Measurements from ENCODE around the gene SHC2.
"Not testable (repeated sequence)": the region's sequence is repeated elsewhere in the genome, so short reads cannot be mapped to it uniquely, and the experiment has no call there.

The SHC2 gene

DNA sequence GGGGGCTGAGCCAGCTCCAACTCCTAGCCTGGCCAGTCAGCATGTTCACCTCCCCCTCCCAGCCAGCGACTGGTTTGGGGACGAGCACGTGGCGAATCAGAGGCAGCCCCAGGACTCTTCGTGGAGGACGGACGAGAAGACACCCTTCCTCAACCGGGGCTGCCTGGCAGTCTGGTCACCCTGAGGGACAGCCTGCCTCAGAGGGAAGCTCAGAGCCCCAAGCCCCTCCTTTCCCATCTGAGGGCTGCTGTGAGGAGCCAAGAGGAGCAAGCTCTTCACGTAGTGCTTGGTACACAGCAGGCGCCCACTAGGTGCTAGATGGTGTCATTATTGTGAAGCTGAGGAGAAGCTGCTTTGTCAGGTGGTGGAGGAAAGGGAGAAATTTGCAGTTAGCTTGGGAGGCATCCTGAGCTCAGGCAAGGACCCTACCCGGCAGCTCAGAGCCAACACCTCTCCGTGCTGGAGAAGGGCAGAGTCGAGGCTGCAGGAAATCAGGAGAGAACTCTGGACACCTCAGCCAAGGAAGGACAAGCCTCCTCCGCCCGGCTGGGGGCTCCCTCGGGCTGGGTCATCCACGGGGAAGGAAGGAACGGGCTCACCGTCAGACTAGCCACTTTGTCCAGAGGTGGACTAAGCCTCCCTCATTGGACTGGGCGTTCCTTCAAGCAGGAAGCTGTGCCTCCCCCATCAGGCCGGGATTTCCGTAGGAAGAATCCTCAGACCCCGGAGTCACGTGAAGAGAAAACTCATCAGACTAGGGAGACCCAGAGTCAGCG, 37.0 kb downstream of the SHC2 start:
- no peak for DNase-seq (ENCODE audit: low read depth)

DNA sequence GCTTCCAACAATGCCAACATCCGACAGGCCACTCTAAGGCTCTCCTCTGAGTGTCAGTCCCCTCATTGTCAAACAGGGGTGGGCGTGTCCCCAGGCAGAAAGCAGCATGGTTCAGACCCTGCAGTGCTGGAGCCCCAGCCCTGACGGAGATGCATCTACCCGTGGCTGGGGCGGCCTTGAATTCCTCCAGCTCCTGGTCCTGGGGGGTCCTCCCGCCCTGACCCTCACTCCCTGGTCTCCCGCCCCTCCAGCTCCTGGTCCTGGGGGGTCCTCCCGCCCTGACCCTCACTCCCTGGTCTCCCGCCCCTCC, 38.0 kb downstream of the SHC2 start:
- not testable (repeated sequence) for DNase-seq (ENCODE audit: low read depth)

DNA sequence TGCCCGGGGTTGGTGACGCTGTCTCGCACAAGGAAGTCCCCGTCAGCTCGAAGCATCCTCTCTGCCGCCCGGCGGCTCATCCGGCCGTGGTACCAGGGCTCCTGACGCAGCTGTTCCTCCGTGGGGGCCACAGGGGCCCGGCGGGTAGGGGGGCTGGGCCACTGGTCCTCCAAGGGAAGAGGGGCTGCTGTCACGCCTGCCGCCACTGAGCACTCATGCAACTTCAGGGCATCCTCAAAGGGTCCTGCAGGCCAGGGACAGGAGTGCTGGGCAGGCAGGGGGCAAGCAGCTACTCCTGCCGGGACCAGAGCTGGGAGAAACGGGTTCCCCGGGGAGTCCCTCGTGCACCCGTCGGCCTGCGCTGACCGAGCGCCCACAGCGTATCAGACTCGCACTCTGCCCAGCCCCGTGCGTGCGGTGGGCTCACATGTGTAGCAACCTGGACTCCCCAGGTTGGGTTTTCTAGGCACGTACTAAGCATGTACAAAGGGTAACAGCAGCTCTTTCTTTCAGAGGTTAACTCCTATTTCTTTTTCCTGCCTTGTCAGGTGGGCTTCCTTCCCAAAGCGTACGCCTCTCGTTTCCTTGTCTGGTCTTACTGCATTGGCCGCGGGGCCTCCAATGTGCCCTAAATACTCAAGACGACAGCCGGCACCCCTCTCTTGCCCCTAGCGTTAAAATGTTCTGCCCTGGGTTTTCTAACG, 38.5 kb downstream of the SHC2 start:
- no peak for DNase-seq (ENCODE audit: low read depth)

- no peak for DNase-seq (ENCODE audit: low read depth)
Measured at GRCh38 chr19:419721-420515, 40.9 kb downstream of the SHC2 start.

GRCh38 chr19:418761-419671, 41.8 kb downstream of the SHC2 start:
- DNase-seq (ENCODE audit: low read depth), result no peak

DNA sequence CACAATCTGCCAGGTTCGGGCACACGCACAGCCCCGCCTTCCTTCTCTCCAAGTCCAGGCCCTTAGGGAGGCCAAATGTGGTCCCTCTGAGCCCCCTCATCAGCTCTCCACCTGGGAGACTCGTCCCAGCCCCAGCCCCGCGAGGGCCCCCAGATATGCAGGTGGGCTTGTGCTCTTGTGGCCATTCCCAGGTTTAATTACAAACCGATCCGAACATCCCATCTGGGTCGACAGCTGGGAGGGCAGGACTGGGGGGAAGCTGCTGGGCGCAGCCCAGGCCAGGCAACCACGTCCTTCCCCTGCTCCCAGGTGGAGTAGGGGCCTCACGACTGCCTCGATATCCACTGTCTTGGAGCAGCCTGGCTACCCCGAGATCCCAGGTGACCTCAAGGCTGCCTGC, 44.4 kb downstream of the SHC2 start:
- no peak for DNase-seq (ENCODE audit: low read depth)

GRCh38 chr19:415292-415691, 45.5 kb downstream of the SHC2 start:
- no peak for DNase-seq (ENCODE audit: low read depth)

DNA sequence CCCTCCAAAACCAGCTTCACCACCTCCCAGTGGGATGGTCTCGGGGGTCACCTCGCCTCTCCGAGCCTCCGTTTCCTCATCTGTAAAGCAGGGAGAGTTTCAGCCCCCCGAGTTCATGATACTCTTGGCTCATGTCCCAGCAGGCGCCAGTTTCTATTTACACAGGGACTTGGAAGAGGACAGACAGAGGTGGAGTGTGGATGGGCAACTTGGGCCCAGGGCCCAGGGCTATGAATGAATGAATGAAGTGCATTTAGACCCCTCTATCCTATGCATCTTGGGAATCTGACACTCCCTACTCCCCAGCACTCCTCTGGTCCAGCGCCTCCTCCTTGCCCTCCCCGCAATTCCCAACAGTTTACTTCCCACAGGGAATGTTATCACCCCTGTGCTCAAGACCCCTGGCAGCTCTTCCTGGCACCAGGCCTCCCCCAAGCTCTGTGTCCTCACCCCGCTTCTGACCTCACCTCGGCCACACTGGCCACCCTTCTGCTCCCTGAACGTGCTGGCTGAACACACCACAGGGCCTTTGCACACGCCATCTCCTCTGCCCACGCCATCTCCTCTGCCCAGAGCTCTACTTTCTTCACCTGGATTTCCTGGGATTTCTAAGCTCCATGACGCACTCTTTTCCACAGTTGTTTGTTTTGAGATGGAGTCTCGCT, 46.9 kb downstream of the SHC2 start:
- no peak for DNase-seq (ENCODE audit: low read depth)

- no peak for DNase-seq (ENCODE audit: low read depth)
Measured at GRCh38 chr19:412356-413355, 48.2 kb downstream of the SHC2 start.

- DNase-seq (ENCODE audit: low read depth), result no peak
Measured at GRCh38 chr19:411723-412355, 49.0 kb downstream of the SHC2 start.

- DNase-seq (ENCODE audit: low read depth), result not testable (repeated sequence)
Measured at GRCh38 chr19:411121-411722, 49.6 kb downstream of the SHC2 start.

GRCh38 chr19:410243-410781, 50.5 kb downstream of the SHC2 start:
- no peak for DNase-seq (ENCODE audit: low read depth)

DNA sequence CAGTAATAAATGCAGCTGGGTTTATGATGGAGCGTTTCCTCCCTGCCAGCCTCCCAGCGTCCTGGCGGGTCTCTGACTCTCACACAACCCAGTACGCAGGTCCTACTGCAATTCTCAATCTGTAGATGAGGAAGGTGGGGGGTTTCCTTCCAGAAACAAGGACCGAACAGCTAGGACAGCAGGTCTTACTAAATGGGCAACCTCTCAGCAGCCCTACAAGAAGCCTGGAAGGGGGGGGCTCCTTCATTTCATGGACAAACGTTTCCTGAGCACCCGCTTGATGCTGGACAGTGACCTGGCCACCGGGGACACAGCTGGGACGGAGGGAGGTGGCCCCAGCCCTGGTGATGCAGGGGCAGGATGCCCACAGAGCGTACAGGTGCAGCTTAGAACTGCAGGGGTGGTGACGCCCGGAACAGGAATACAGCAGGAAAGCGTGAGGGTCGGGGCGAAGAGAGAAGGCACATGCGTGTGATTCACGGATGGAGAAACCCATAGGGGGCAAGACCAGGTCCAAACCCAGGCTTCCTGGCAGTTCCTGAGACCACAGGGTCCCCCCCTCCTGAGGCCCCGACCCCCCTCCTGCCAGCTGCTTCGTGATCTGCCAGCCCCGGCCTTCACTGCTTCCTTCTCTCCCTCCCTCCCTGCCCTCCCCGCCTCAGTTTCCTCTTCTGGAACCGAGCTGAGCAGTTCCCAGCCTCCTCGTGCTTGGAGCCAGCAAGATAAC, 51.2 kb downstream of the SHC2 start:
- DNase-seq (ENCODE audit: low read depth), result no peak

DNA sequence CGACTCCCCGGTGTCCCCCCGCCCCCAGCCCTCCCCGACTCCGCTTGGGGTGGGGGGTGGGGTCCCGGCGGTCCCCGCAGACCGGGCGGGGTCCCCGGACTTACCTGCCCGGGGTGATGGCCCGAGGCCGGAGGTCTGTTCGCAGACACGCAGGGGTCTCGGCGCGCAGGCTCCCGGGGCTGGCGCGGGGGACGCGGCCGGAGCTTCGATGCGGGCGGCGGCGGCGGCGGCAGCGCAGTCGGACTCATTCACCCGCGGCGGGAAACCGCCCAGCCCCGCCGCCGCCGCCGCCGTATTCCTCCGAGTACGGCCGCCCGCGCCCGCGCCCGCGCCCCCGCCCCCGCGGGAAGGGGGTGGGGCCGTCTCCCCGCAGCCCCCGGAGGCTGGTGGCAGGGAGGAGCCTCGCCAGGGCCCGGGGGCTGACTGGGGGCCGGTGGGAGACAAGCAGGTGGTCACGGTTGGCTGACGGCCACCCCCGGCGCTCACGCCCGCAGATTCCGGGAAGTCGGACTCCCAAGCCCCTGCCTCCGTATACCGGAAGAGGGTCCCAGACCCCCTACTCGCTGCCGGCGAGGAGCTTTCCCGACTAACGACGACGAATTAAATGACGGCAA, 51.8 kb downstream of the SHC2 start, which contains the start of gene C2CD4C:
Gene C2CD4C, minus strand, starts transcription at position 246 of the 614 bp plus-strand sequence. CDS start 786 bp downstream, outside the sequence.
- no peak for DNase-seq (ENCODE audit: low read depth)

- DNase-seq (ENCODE audit: low read depth), result no peak
Measured at GRCh38 chr19:408441-408901, 52.4 kb downstream of the SHC2 start.

- DNase-seq (ENCODE audit: low read depth), result no peak
Measured at GRCh38 chr19:407511-408440, 53.1 kb downstream of the SHC2 start.

All from GM04504 (cell line).